Hematopoietic multipotent progenitor cell treated with erythropoietin and hydrocortisone succinate and interleukin-3 and kit ligand, for 8 days (in vitro differentiated cells): ENCODE results near the gene ABCC9.
"Not testable (repeated sequence)": the region's sequence is repeated elsewhere in the genome, so short reads cannot be mapped to it uniquely, and the experiment has no call there.

ENCODE experiments used
- DNase-seq: peaks from one replicate; pipeline ENCODE4 v3.0.0-alpha.2; 2015

The ABCC9 gene

DNA sequence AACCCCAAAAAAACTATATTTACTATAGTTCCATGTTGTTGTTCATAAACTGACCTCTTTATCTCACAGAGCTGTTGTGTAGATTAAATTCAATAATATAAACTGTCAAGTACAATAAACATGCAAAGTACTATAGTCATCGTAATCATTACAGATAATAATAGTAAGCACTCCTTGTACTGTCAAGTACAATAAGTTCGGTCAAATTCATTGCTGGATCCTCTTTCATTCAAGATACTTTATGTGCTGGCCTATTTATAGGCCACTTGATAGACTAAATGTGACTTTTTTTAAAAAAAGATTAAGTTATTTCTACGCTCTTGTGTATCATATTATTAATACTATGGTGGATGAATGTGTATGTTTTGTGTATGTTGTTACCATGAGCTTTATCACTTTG, 127.5 kb downstream of the ABCC9 start:
- no peak for DNase-seq

- DNase-seq: peak; percentile 74
Measured at GRCh38 chr12:21813125-21813524, 128.1 kb downstream of the ABCC9 start.

DNA sequence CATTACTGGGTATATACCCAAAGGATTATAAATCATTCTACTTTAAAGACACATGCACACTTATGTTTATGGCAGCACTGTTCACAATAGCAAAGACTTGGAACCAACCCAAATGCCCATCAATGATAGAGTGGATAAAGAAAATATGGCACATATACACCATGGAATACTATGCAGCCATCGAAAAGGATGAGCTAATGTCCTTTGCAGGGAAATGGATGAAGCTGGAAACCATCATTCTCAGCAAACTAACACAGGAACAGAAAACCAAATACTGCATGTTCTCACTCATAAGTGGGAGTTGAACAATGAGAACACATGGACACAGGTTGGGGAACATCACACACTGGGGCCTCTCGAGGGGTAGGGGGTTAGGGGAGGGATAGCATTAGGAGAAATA, 128.9 kb downstream of the ABCC9 start:
- DNase-seq: not testable (repeated sequence)

DNA sequence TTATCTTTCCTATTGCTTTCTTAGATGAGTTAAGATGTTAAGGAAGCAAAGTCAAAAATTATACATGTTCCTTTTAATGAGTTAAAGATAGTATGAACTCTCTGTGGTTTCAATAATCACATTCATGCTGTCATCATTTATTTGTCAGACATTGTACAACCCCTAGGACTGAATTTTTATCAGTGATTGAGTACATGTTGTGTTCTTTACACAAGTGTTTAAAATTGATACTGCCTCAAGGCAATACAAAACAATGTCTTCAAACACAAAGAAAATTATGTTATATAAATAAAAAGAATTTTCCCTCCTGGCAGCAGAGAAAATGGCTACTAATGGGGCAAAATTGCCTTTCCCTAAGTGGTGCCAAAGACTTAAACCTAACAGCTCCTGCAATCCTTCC, 132.1 kb downstream of the ABCC9 start:
- no peak for DNase-seq

GRCh38 chr12:21806255-21806654, 135.0 kb downstream of the ABCC9 start:
- no peak for DNase-seq

- no peak for DNase-seq
Measured at GRCh38 chr12:21801522-21802288, 139.5 kb downstream of the ABCC9 start.

GRCh38 chr12:21800011-21800410, 141.2 kb downstream of the ABCC9 start:
- no peak for DNase-seq

GRCh38 chr12:21797539-21797938, 143.7 kb downstream of the ABCC9 start:
- no peak for DNase-seq

GRCh38 chr12:21795648-21796328, 145.4 kb downstream of the ABCC9 start:
- DNase-seq: no peak

DNA sequence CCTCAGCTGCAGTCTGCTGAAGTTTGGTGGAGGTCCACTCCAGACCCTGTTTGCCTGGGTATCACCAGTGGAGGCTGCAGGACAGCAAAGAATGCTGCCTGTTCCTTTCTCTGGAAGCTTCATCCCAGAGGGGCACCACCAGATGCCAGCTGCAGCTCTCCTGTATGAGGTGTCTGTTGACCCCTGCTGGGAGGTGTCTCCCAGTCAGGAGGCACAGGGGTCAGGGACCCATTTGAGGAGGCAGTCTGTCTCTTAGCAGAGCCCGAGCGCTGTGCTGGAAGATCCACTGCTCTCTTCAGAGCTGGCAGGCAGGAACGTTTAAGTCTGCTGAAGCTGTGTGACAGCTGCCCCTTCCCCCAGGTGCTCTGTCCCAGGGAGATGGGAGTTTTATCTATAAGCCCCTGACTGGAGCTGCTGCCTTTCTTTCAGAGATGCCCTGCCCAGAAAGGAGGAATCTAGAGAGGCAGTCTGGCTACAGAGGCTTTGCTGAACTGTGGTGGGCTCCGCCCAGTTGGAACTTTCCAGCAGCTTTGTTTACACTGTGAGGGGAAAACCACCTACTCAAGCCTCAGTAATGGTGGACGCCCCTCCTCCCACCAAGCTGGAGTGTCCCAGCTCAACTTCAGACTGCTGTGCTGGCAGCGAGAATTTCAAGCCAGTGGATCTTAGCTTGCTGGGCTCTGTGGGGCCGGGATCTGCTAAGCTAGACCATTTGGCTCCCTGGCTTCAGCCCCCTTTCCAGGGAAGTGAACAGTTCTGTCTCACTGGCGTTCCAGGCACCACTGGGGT, 146.2 kb downstream of the ABCC9 start:
- DNase-seq: not testable (repeated sequence)

- not testable (repeated sequence) for DNase-seq
Measured at GRCh38 chr12:21789687-21790086, 151.5 kb downstream of the ABCC9 start.

DNA sequence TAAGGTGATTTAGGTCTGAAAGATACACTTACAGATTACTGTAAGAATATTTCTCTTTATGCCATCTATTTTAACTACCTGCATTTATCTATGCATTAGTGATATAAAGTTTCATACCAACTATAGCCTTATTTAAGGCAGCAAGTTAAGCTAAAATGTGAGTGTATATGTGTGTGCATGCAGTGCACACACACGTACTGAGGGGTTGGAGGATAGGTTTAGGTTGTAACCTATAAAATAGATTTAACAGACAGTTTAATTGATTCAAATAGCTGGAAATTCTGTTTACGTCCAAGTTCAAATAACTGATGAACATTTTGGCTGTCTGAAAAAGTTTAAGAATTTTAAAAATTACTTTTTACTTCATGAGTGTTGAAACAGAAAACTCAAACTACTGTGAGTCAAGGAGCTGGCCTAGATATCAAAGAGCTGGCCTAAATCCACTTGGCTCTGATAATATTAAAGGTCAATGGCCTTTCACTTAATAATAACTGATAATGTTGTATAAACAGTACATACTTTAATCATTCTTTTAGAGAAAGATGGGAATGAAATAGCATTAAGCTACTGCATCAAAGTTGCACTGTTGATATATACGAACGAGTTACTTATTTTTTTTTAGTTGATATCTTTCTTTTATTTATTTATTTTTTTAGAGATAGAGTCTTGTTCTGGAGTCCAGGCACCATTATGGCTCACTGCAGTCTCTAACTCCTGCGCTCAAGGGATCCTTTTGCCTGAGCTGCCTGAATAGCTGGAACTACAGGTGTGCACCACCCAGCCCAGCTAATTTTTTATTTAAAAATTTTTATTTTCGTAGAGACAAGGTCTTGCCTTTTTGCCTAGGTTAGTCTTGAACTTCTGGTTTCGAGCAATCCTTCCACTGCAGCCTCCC, 152.9 kb downstream of the ABCC9 start:
- DNase-seq: no peak

GRCh38 chr12:21786041-21786531, 155.1 kb downstream of the ABCC9 start:
- DNase-seq: no peak

- not testable (repeated sequence) for DNase-seq
Measured at GRCh38 chr12:21782723-21783122, 158.5 kb downstream of the ABCC9 start.

DNA sequence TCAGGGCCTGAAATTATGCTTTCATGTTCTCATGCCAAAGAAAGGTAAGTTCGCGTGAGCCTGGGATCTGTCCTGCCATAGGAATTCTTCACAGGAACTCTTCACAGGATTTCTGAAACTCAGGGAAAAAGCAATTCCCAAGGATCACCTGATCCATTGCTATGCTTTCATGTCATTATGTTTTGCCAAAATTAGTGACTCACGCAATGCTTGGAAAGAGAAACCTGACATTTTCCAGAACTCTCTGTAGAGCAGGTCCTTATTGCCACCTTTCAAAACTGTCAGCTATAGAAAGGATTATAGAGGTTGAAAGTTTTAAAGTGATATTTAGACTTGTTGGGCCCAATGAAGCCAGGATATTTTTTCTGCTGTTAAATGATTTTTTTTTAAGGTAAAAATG, 160.4 kb downstream of the ABCC9 start:
- no peak for DNase-seq

GRCh38 chr12:21776175-21776574, 165.1 kb downstream of the ABCC9 start:
- DNase-seq: no peak

DNA sequence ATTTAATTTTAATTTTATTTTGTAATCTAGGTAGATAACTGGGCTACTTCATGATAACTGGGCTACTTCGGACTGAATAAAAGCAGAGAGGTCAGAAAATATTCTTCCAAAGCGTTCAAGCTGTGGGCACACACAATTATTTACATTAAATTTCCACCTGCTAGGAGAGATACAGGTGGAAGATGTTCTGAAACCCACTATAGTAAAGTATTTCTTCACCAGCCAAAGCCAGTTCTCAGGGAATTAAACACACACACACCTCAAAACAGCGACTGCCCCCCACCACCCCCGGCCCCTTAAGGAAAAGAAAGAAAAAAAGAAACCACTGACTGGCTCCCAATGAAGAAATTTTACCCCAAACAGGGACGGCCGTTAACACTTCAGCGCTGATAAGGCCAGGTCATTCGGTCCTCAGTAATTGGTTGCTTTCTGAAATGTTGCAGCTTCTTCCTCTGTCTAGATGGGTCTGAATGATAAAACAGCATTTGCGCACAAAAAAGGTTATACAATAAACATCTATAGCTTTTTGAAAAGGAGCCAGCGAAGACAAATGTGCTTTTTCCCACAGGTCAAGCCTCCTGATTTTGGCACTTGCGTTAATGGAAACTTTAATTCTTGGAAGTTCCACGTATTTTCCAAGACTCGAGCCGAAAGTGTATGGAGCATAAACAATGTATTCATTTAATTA, 165.9 kb downstream of the ABCC9 start:
- DNase-seq: no peak

GRCh38 chr12:21774358-21775132, 166.7 kb downstream of the ABCC9 start, which contains the start of gene KCNJ8:
Gene KCNJ8, minus strand, starts transcription at chr12:21774706. Its CDS starts 1,090 bp downstream, at chr12:21773616.
- DNase-seq: no peak

DNA sequence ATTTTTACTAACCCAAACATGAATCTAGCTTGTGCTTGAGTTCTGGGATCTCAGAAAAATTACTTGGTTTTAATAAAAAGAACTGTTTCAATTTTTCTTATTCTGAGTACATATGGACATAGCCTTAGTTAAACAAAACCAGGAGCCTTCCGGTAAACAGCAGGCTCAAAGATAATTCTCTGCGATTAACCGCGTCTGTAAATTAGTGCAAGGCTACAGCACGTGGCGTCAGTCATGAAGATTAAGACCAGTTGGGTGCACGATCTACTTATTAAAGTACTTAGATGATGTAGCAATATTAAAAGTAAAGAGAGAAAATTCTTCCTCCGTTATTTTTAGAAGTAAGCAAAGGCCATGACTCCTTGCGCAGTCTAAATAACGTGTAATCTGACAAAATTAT, 167.4 kb downstream of the ABCC9 start:
- no peak for DNase-seq

GRCh38 chr12:21773263-21773741, 167.9 kb downstream of the ABCC9 start:
- peak; percentile 9 for DNase-seq

GRCh38 chr12:21771311-21771710, 169.9 kb downstream of the ABCC9 start:
- DNase-seq: no peak
